Uterus (tissue), 2 donors: ENCODE results near the gene FAR1.

Experiments
- POLR2A ChIP-seq, 2 donors: fragments of 450-650 bp; IDR thresholded peaks; one replicate each; pipeline ENCODE4 v1.6.1; 2016; ENCODE audit warnings: antibody characterized with exemption in 2 of 2, mild to moderate bottlenecking in 1 of 2, moderate library complexity in 1 of 2
- TF ChIP-seq, protein P1 (sequence below), 4 experiments: fragments of 200-600 bp in 2 of 4; fragments of 450-650 bp in 2 of 4; sonication (generic) in 2 of 4; IDR thresholded peaks; one replicate each; pipeline ENCODE4 v1.5.1; 2016 to 2019; ENCODE audit warnings: antibody characterized with exemption in 4 of 4, mild to moderate bottlenecking in 2 of 4, moderate library complexity in 1 of 4

DNA sequence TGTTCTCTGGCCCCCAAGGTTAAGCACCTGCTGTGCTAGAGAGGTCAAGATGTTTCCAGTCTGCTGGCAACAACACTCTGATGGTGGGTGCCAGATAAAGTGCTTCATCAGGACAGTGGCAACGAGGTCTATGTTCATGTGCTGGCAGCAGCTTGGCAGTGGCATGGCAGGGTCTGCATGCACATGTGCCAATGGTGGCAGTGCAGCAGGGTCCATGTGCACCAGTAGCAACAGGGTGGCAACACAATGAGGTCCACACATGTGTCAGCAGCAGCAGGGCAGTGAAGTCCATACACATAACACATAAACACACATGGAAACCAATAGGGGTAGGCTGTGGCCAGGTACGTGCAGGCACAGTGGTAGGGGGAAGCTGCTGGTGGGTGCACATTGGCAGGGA, 48.4 kb upstream of the FAR1 start:
- TF ChIP-seq, protein P1, sequence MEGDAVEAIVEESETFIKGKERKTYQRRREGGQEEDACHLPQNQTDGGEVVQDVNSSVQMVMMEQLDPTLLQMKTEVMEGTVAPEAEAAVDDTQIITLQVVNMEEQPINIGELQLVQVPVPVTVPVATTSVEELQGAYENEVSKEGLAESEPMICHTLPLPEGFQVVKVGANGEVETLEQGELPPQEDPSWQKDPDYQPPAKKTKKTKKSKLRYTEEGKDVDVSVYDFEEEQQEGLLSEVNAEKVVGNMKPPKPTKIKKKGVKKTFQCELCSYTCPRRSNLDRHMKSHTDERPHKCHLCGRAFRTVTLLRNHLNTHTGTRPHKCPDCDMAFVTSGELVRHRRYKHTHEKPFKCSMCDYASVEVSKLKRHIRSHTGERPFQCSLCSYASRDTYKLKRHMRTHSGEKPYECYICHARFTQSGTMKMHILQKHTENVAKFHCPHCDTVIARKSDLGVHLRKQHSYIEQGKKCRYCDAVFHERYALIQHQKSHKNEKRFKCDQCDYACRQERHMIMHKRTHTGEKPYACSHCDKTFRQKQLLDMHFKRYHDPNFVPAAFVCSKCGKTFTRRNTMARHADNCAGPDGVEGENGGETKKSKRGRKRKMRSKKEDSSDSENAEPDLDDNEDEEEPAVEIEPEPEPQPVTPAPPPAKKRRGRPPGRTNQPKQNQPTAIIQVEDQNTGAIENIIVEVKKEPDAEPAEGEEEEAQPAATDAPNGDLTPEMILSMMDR (IDR thresholded peaks at IDR 0.05): no peak
- no peak for TF ChIP-seq POLR2A (IDR thresholded peaks at IDR 0.05)
